IPS-18a (cell line): ENCODE data around the gene MBLAC1.

Experiments
- H3K27ac ChIP-seq: one replicate; pipeline ENCODE4 v1.5.1; 2013; ENCODE audit warnings: low read length
- H3K27me3 ChIP-seq: one replicate; pipeline ENCODE4 v1.6.1; 2013; ENCODE audit warnings: mild to moderate bottlenecking, low read length; ENCODE audit not compliant: control insufficient read depth, insufficient read depth
- H3K36me3 ChIP-seq: one replicate; pipeline ENCODE4 v1.6.1; 2013; ENCODE audit warnings: low read depth, low read length; ENCODE audit not compliant: control insufficient read depth
- H3K4me1 ChIP-seq: one replicate; pipeline ENCODE4 v1.6.1; 2013; ENCODE audit warnings: low read depth, low read length; ENCODE audit not compliant: control insufficient read depth
- H3K4me3 ChIP-seq: one replicate; pipeline ENCODE4 v1.5.1; 2013; ENCODE audit warnings: low read length
- H3K9ac ChIP-seq: one replicate; pipeline ENCODE4 v1.6.1; 2013; ENCODE audit warnings: mild to moderate bottlenecking, low read length, moderate library complexity
- H3K9me3 ChIP-seq: one replicate; pipeline ENCODE4 v1.6.1; 2013; ENCODE audit warnings: low read depth, low read length; ENCODE audit not compliant: control insufficient read depth

Gene MBLAC1

DNA sequence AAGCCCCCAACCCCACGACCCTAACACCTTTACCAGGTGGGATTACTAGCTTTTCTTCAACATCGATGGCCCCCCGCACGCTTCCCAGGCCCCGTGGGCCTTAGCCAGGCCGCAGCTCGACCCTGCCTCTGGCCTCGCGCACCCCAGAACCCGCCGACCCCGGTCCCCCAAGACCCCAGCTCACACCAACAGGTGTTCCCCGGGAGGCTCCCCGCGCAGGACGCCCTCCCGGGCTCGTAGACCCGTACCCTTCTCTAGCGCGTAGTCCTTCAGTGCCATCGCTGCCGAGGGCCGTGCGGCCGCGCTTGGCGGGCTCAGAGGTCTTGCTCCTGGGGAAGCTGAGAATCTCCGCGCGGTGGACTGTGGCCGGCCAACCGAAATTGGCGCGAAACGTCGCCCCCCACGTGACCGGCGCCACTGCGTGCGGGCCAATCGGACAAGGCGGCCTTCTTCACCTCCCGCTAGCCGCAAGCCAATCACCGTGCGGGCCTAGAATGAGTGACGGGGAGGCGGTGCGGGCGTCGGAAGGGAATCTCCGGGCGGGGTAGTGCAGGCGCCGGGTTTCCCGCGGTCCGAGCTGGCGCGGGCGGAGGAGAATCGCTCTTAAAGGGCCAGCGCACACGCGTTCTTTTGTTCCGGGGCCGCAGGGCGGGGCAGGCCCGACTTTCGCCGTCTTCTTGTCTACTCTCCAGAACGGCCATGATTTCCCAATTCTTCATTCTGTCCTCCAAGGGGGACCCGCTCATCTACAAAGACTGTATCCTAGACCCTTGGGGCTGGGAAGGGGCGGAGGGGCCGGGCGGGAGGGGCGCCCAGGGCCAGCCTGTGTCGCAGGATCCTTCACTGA lies 25.5 kb upstream of the MBLAC1 start, which contains the start of the genes AP4M1 and MCM7:
Gene AP4M1, plus strand, starts transcription at position 628 of the 847 bp plus-strand sequence. Its CDS starts 72 bp downstream, at position 700.
Gene MCM7, minus strand, starts transcription at position 382 of the 847 bp plus-strand sequence. Its CDS starts 103 bp downstream, at position 279.
- H3K9me3 ChIP-seq, result no peaks in the 10 kb centered on the region
- peak within 1 kb of the TSS; percentile 97 for H3K4me3 ChIP-seq
- peaks cover 5% of the 10 kb centered on the region for H3K4me1 ChIP-seq
- peaks cover 51% of the 10 kb centered on the region for H3K36me3 ChIP-seq
- peak within 1 kb of the TSS; percentile 100 for H3K9ac ChIP-seq
- no peaks in the 10 kb centered on the region for H3K27me3 ChIP-seq
- H3K27ac ChIP-seq, result peak within 1 kb of the TSS; percentile 99

- Histone ChIP-seq H3K27me3 (no peaks in the 10 kb centered on the region), H3K9ac (no peak overlapping the region), H3K9me3 (no peaks in the 10 kb centered on the region), H3K27ac (no peak overlapping the region), H3K4me3 (peak overlapping the region; percentile 97), H3K4me1 (peaks cover 5% of the 10 kb centered on the region), H3K36me3 (peaks cover 46% of the 10 kb centered on the region)
Observed at GRCh38 chr7:100102950-100103840, 23.6 kb upstream of the MBLAC1 start.

DNA sequence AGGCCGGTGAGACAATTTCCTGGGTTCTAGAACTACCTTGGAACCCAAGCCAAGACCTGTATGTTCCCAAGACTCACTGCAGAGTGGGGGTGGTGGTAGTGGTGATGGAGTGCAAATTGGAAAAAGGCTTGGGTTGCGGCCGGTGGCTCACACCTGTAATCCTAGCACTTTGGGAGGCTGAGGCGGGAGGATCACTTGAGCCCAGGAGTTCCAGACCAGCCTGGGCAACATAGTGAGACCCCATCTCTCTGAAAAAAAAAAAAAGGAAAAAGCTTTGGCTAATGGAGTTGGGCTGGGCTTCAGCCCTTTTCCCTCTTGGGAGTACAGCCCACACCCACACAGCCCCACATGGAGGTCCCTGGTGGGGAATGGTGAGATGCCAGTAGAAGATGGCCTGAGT lies 21.2 kb upstream of the MBLAC1 start:
- no peak overlapping the region for H3K27ac ChIP-seq
- H3K4me1 ChIP-seq, result peaks cover 5% of the 10 kb centered on the region
- peaks cover 38% of the 10 kb centered on the region for H3K36me3 ChIP-seq
- H3K9me3 ChIP-seq, result no peaks in the 10 kb centered on the region
- H3K27me3 ChIP-seq, result no peaks in the 10 kb centered on the region
- no peak overlapping the region for H3K4me3 ChIP-seq
- no peak overlapping the region for H3K9ac ChIP-seq

DNA sequence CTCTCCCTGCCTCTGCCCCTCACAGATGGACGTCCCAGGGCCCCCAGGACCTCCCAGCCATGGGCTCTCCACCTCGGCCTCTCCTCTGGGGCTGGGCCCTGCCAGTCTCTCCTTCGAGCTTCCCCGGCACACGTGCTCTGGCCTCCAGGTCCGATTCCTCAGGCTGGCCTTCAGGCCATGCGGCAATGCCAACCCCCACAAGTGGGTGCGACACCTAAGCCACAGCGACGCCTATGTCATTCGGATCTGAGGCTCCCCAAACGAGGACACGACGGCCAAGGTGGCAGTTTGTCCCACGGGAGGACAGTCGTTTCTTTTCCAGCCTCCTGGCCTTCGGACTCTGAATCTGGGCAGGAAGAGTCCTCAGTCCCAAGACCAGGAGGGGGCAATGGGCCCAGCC lies 20.1 kb upstream of the MBLAC1 start:
- no peaks in the 10 kb centered on the region for H3K9me3 ChIP-seq
- no peaks in the 10 kb centered on the region for H3K27me3 ChIP-seq
- no peak overlapping the region for H3K27ac ChIP-seq

DNA sequence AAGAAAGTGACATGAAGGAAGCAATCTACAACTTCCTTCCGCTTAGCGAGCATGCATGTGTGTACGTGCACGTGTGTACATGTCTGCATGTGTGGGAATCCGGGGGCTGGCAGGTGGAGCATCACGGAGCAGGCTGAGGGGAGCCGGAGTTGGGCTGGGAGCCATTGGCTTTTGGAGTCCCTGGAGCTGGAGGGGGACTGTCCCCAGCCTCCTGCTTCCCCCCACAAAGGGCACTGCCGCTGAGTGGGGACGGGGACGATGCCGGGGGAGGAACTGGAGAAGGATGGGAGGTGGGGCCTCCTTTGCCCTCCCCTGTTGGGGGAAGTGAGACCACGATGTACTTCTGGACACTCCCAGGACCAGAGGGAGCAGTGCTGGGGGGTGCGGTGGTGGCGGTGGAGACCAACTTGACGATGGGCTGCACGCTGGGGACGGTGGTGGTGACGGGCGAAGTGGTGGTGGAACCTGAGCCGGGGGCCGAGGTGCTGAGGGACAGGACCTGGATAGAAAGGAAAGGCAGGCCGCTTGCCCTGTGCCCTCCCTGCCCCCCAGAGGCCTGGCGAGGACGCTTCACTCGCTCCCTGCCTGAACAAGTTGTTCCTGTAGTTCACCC lies 19.5 kb upstream of the MBLAC1 start:
- H3K4me1 ChIP-seq, result peaks cover 5% of the 10 kb centered on the region
- peaks cover 53% of the 10 kb centered on the region for H3K36me3 ChIP-seq
- no peaks in the 10 kb centered on the region for H3K9me3 ChIP-seq
- H3K9ac ChIP-seq, result no peak overlapping the region
- H3K4me3 ChIP-seq, result no peak overlapping the region
- H3K27me3 ChIP-seq, result no peaks in the 10 kb centered on the region
- H3K27ac ChIP-seq, result no peak overlapping the region

More for the DNA sequence above, 20.1 kb upstream of the MBLAC1 start:
- Histone ChIP-seq H3K4me1 (peaks cover 5% of the 10 kb centered on the region), H3K4me3 (no peak overlapping the region), H3K9ac (no peak overlapping the region), H3K36me3 (peaks cover 47% of the 10 kb centered on the region)

DNA sequence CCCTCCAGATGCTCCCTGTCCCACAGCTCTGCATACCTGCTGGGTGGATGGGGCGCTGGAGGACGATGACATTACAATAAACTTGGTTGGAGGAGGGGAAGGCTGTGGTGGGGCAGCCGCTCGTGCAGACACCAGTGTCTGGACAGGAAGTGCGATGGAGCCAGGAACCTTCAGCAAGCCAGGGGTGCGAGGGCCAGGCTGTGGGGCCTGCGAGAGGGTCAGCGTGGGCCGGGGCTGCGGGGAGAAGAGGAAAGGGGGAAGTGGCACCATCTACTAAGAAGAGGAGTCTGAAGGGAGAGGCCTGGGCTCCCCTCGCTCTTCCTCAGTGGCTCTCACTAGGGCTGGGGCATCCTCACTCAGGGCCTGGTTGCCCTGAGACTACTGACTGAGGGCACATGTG lies 18.9 kb upstream of the MBLAC1 start:
- no peak overlapping the region for H3K4me3 ChIP-seq
- no peaks in the 10 kb centered on the region for H3K4me1 ChIP-seq
- H3K27ac ChIP-seq, result no peak overlapping the region
- no peak overlapping the region for H3K9ac ChIP-seq
- peaks cover 53% of the 10 kb centered on the region for H3K36me3 ChIP-seq
- no peaks in the 10 kb centered on the region for H3K27me3 ChIP-seq
- H3K9me3 ChIP-seq, result no peaks in the 10 kb centered on the region

DNA sequence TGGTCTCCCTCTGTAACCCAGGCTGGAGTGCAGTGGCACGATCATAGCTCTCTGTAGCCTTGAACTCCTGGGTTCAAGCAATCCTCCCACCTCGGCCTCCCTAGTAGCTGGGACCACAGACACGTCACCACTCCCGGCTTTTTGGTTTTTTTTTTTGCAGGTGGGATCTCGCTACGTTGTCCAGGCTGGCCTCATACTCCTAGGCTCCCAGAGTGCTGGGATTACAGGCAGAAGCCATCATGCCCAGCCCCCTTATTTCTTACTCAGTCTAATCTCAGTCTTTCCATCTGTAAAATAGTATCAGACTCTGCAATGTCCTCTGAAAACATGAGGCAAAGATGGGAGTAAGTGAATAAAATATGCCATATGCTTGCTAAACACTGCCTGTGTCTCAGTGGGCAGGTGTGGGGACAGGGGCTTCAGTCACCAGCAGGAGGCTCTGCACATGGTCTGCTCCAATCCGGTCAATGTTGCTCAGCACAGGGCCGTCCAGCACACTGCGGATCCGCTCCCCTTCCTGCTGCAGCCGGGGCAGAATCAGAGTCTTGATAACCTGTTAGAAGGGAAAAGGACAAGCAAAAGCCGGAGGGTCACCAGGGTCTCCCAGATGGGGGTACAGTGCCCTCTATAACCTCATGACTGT lies 17.1 kb upstream of the MBLAC1 start:
- H3K36me3 ChIP-seq, result peaks cover 56% of the 10 kb centered on the region
- no peak overlapping the region for H3K4me3 ChIP-seq
- H3K27me3 ChIP-seq, result no peaks in the 10 kb centered on the region
- H3K4me1 ChIP-seq, result no peaks in the 10 kb centered on the region
- no peak overlapping the region for H3K27ac ChIP-seq
- H3K9ac ChIP-seq, result no peak overlapping the region
- no peaks in the 10 kb centered on the region for H3K9me3 ChIP-seq

- Histone ChIP-seq H3K4me3 (no peak overlapping the region), H3K9me3 (no peaks in the 10 kb centered on the region), H3K27me3 (no peaks in the 10 kb centered on the region), H3K4me1 (no peaks in the 10 kb centered on the region), H3K9ac (no peak overlapping the region), H3K27ac (no peak overlapping the region), H3K36me3 (peaks cover 44% of the 10 kb centered on the region)
Observed at GRCh38 chr7:100111156-100111555, 15.6 kb upstream of the MBLAC1 start.

GRCh38 chr7:100111914-100112313 lies 14.9 kb upstream of the MBLAC1 start:
- Histone ChIP-seq H3K27ac (no peak overlapping the region), H3K9ac (no peak overlapping the region), H3K36me3 (peaks cover 40% of the 10 kb centered on the region), H3K4me1 (no peaks in the 10 kb centered on the region), H3K4me3 (no peak overlapping the region), H3K27me3 (no peaks in the 10 kb centered on the region), H3K9me3 (no peaks in the 10 kb centered on the region)

DNA sequence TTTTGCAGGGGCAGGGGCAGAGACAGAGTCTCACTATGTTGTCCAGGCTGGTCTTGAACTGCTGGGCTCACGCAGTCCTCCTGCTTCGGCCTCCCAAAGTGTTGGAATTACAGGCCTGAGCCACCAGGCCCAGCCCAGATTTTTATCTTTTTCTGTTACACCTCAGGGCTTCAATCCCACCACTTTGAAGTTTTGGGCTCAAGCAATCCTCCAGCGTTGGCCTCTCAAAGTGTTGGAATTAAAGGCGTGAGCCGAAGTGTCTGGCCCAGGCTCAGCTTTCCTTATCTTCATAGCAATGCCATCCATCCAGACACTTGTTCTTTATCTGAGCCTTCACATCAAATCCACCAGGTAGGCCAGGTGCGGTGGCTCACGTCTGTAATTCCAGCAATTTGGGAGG lies 11.7 kb upstream of the MBLAC1 start:
- no peaks in the 10 kb centered on the region for H3K4me1 ChIP-seq
- no peak overlapping the region for H3K9ac ChIP-seq
- no peak overlapping the region for H3K4me3 ChIP-seq
- no peaks in the 10 kb centered on the region for H3K9me3 ChIP-seq
- H3K36me3 ChIP-seq, result peaks cover 19% of the 10 kb centered on the region
- H3K27ac ChIP-seq, result no peak overlapping the region
- H3K27me3 ChIP-seq, result no peaks in the 10 kb centered on the region
